NK-92 (cell line): ENCODE data around the gene SOX9.

Source experiments
- DNase-seq: peaks from one replicate; lab custom pipeline; 2025; ENCODE audit not compliant: unreplicated experiment; lab: John Stamatoyannopoulos, UW

SOX9 gene

DNA sequence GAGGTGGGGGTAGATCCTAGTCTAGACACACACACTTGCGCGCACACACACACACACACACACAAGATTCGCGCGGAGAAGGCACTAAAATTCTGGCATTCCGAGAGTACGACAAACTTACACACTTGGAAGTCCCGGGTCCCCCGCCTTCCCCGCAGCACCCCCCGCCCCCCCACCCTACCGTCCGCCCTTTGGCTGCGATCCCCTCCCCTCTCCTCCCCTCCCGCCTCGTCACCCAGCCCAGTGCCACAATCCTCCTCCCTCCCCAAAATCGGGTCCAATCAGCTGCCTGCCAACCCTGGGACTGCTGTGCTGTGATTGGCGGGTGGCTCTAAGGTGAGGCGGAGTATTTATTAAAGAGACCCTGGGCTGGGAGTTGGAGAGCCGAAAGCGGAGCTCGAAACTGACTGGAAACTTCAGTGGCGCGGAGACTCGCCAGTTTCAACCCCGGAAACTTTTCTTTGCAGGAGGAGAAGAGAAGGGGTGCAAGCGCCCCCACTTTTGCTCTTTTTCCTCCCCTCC lies at the start of gene SOX9:
Gene SOX9, plus strand, starts transcription at position 379 of the 522 bp plus-strand sequence. CDS start 372 bp downstream, outside the sequence.
- no peak for DNase-seq

DNA sequence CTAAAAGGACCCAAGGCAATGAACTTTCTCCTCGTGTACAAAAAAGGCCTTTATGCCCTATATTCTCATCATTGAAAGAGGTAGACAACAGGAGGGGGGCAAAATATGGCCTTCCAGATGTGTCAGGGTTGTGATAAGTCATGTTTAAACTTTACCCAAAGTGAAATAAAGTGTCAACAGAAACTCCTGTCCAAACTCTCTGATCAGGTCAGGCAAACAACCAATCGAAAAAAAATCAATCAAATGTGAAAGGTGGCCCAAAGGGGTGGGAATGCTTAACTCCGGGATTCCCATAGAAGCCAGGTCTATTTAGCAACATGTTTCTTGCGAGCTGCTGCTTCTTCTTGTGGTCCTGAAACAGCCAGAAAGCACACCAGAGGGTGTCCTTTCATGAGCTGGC lies 49.5 kb upstream of the SOX9 start:
- no peak for DNase-seq

DNA sequence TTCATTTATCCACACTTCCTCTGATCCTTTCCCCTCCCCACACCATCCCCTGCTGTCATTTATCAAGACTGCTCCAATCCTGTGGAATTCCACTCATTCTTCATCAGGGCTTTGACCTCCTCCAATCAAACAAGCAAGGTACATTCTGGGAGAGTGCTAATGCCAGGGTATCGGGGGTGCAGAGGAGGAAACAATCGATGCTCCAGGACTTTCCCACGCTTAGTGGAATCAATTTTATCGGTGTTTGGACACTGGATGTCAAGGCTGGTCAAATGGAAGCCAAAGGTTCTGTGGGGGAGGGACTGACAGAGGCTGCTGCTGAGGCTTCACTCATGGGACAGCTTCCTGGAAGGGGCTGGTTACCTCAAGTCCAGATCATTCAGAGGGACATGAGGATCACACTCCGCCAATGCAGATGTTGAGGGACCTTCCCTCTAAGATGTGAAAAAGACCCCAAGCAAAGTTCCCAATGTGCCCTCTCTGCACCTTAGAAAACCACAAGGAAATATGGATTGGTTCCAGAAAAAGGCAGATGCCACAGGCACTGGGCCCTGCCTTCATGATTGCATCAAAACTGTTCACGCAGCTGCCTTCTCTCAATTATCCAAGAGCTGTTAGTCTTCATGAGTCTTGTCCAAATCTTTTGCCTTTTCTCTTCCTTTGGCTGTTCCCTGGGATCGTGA lies 44.7 kb upstream of the SOX9 start:
- DNase-seq = no peak

DNA sequence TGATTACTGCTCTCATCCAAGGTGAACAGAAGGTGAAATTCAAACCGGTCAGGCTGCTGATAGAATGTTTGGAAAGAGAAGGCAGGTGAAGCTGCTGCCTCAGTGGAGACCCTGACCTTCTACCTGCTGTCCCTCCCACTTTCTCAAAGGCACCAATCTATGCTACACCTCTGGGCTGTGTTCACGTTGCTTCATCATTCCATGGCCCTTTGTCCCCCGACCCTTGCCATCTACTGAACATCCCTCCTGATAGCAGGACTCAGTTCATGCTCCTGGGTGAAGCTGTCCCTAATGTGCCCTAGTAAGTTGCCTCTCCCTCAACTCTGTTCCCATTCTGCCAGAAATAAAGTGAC lies 44.2 kb upstream of the SOX9 start:
- DNase-seq = no peak

DNA sequence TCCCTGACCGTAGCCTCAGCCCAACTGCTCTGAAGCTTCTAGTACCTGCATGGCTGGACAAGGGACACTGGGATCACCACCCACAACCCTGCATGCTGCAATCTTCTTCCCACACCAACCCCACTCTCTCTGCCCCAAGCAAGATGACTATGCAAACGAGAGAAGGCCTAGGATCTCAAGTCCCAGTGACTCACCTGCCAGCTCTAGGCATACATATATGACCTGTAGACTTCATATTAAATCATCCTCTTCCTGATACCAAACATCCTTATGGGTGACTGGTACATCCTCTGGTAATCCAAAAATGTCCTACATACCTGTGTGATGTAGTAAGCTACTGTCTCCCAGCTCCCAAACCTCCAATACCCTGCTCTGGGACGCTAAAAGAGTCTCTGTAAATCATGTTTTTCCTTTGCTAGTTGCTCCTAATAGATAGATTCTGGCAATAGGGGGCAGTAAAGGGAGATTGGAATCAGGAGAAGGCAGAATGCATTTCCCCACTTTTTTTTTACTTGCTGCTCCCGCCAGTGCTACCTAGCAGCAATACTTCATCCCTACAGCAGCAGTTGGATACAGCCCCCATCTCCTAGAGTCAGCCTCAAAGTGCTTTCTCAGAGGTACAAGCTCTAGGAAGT lies 43.4 kb upstream of the SOX9 start:
- no peak for DNase-seq

DNA sequence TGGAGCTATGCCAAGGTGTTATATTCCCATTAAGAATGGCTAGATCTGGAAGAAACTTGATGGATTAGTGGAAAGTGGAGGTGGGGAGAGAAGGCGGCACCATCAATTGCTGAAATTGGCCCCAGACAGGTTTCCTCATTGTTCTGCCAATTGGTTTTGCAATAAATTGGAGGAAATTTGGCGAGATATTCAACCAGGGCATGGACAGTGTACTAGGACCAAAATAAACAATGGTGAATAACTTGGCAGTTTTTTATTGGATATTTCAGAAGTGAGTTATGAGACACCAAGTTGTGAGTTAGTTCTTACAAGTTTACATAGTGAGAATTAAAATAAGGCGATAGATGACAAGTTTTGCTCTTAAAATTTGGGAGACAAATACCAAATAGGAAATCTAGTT lies 41.1 kb upstream of the SOX9 start:
- no peak for DNase-seq

DNA sequence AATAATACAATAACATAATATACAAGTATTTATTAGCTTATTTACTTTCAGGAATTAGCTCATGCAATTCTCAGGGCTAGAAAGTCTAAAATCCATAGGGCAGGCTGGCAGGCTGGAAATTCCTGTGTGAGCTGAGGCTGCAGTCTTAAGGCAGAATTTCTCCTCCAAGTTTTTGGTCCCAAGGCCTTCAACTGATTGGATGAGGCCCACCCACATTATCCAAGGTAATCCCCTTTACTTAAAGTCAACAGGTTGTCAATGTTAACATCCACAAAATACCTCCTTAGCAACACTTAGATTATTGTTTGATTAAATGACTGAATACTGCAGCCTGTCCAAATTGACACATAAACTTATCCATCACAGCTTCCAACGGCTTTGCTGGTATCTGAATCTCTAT lies 32.9 kb upstream of the SOX9 start:
- no peak for DNase-seq

DNA sequence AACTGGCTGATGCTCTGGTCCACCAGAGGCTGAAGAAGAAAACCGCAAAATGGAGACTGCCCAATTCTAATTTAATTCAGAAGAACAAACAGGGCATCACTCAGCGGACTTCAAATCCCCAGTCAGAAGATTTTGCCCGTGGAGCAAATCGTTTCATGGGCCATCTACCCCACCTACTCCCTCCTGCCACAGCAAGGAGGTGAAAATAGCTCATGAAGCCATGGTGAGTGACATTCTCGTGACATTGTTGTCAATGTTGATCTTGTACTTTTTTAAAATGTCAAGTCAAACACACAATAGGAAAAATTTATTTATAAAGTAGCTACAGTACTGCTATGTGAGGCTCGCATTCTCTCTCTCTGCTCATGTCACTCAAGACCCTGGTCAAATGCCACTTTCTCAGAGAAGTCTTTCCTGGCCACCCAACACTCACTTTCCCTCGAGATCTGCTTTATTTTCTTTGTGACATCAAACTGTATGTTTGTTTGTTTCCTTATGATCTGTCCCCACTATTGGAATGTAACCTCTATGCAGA lies 31.3 kb upstream of the SOX9 start:
- DNase-seq = no peak

DNA sequence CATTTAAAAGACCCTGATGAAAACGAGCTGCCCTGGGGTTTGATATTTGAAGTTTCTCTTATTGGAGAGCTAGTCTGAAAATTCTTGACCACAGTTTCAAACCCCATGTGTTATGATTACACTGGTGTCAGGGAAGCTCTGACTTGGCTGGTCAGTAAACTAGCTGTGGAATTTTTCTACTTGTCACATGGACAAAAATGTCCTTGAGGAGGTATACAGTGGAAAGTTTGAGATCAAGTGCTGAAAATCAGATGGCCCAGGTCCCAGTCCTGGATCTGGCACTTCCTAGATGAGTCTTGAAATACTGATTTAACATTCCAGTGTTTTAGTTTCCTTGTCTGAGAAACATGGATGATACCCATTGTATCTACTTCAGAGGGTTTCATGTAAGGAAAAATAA lies 30.7 kb upstream of the SOX9 start:
- DNase-seq = no peak

DNA sequence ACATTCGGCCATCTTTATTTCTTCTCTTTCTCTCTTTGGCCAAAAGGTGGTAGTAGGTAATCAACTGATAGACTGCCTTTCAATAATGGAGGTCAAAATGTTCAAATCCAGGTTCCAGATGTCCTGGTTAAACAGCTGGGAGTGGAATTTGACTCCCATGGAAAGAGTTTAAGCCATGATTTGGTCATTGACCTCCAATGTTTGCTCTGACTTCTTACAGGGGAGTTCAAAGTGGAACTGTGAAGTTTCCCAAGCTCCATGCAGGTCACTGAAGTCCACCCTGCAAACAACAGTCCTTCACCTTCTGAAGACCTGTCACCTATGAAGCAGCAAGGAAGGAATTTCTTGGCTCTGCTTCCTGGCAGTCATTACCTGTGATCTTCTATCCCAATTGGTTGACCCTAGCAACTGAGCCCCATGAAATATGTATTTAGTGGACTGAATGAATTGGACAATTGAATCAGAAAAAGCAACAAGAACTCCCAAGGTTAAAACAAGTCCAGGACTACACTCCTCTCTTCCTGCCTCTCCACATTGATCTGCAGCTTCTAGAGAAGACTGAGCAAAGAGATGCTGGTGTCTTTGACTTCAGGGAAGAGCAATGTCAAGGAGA lies 28.0 kb upstream of the SOX9 start:
- DNase-seq = no peak

DNA sequence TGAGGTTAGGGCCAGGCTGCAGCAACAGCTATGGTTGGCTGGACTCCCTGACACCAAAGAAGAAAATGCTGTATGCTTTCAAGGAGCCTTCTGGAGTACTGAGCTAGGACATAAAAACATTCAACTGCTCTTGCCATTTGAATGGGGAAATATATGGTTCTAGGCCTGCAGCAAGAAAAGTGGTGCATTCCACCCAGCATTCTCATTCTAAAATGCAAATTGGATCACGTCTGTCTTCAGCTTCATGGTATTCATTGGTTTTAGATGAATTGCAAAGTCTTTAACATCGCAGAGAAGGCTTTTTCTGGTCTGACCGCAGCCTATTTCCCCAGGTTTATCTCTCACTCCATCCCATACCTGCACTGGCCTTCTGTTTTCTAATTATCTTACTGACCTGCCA lies 27.1 kb upstream of the SOX9 start:
- no peak for DNase-seq

DNA sequence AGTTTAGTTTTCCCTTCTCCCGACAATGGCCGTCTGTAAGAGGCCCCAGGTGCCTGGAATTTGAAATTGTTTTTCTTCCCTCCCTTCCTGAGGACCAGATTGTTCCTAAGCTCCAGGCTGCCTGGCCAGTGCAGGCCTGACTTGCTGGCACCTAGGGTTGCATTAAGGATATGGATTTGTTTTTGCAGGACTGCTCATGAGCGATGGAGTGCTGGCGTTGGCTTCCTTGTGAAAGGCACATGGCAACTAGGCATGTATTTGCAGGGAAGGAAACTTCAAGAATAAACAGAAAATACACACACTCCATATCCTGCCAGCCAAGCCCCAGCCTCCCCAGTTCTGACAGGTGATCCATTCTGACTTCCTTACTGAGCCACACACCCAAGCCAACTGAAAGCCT lies 25.5 kb upstream of the SOX9 start:
- no peak for DNase-seq

DNA sequence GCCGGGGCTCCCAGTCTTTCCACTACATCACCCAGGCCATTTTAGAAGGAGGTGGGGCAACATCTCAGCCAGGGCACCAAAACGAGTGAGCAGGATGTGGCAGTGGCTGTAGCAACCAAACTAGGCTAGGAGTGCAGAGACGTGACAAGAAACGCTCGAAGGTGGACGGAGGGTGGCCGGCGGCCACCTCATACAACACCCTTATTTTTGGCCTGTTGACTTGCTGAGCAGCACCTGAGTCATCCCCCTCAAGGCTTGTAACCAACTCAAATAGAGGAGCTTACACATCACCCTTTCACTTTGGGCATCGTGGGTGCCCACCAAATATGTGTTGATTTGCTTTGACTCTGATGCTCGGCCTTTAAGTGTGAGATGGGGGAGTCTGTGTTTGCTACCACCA lies 23.7 kb upstream of the SOX9 start:
- no peak for DNase-seq

DNA sequence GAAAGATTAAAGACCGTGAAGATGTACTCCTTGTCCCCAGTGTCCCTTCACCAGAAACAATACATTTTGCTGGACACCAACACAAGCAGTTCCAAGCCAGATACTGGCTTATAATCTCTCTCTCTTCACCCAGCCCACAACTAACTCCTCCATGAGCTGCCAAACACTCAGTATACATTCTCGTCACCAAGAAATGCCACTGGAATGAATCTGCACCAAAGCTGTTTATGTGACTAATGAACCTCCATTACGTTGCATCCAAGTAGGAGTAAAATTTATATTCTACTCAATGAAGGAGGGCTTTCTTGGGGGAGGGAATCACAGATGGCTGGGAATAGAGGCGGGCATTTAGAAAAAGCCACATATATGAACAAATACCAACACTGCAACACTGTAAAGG lies 20.9 kb upstream of the SOX9 start:
- no peak for DNase-seq

DNA sequence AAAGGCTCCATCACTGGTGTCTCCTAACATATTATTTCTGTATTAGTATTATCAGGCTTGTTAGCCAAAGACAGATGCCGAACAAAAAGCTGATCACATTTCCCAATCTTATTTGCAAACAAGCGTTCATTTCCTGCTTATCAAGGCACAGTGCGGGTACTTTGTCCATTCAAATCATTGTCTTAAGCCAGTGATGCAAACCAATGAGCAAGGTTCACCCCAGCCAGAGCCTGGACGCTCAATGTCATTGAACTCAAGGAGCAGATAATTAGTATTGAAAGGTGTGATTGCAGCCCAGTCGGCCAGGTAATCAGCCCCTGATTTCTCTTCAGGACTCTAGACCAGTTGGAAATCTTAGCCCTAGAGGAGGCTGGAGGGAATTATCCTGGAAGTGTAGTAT lies 20.4 kb upstream of the SOX9 start:
- DNase-seq = no peak

DNA sequence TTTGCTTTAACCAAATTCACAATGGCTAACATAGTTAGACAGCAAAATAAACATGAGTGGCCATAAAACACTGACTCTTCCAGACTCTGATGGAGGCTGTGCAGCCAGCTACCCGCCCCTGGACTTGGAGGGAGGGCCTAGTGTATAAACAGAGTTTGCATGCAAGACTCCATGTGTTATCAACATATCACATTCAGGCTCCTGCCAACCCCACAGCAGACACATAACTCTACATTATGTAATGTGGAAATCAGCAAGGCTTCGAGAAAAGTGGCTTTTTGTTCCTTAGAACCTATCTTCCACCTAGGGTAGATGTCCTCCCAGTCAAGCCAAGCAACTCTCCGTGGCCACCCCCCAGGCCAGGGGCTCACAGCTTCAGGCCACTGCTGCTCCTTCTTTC lies 19.3 kb upstream of the SOX9 start:
- no peak for DNase-seq

DNA sequence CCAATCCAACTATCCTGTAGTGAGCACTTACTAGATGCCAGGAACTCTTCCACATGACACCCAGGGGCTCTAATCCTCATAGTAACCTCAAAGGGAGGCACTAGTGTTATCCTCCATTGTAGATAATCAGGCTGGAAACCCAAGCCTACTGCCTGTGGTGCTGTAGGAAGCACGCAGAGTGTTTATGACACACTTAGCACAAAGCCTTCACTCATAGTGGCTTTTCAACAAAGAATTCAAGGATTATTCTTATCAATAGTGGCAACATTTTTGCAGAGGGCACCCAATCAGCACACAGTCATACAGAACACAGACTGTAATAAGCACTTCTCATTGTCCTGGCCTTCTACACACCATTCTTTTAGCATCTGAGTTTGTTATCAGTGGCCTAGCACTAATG lies 18.5 kb upstream of the SOX9 start:
- no peak for DNase-seq

DNA sequence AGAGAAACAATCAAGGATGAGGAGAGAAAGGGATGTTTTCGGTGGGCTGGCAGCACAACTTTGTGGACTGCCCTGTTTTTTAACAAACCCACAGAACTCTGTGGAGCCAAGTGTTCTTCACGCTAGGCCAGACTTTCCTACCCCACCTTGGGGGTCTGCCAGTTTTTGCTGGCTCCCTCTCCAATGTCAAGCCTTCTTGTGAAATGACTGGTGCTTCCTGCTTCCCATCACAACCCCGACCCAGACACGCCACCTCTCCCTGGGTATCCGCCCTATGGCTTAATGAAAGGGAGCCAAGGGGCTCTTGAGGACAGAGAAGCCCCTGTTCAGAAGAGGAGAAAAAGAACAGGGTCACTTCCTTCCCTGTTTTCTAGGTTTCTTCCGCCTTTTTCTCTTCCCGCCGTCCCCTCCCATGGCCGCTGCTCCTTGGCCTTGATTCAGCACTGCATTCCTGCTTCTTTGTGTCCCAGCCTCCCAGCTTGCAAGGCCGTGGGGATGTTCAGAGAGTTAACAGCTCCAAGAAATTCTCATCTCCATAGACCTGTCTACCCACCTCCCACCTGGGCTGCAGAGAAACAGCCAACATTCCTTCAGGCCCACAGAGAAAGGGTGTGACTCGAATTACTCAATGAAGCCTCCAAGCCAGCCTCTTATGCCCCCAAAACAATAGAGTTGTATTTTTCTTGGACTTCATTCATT lies 16.5 kb upstream of the SOX9 start:
- no peak for DNase-seq

DNA sequence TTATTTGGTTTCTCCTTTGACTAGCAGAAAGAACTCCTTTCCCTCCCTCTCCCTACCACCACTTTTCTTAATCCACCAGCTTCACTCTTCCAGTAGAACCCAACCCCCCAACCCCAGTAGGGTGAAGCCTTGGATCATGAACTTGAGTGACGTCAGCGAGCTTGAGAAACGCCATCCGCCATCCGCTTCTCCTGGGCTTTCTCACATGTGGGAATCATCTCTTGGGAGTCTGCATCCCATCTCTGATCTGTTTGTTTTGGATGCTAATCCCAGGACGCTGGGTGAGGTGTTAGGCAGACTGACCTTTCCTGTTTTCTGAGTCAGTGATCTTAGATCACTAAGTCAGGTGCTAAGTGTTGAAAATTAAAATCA lies 16.0 kb upstream of the SOX9 start:
- no peak for DNase-seq

DNA sequence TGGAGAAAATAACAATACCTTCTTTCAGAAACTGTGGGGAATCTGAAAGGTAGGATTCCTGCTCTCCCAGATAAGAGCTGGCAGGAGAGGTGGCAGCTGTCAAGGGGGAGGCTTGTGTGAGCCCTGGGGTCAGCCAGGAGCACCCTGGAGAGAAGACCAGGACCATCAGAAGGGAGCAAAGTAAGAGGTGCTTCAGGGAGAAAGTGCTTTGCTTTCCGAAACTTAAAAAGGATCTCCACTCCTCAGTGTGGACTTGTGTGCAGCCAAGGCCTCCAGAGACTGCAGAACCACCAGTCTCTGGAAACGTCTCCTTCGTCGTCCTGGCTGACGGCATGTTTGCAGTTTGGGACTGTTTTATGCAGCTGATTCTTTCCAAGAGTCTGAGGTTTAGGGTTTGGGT lies 13.7 kb upstream of the SOX9 start:
- DNase-seq = no peak

DNA sequence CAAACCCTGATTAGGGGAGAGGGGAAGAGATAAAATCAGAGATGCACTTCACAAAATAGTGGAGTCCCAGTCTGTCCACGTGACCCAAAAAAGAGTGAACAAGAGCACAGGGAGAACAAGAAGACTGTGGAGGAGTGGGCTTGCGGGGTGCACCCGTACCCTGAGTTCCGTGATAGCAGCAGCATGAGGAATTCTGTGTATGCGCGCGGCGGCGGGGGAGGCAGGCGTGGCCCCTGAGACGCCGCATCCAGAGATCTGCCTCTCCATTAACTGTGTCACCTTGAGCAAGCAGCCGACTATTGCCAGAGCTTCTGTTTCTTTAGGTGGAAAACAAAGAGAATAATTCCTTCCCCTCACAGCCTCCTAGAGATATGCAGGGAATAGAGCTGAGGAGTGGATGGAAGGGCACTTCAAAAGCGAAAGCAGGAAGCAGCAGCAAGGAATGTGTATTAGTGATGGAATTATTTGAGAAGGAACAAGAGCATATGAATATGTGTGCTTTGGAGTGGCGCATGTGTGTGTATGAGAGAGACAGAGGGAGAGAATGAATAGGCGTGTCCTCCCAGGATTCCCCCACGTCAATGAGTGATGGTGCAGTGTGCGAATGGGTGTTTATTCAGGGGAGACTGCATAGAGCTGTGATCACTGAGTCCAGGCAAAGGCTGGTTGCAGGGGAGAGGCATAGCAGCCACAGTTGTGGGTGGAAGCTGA lies 10.4 kb upstream of the SOX9 start:
- DNase-seq = no peak
